Stomach (tissue), 4 donors: Measurements from ENCODE around the gene BTBD19.

Experiments used
- EP300 ChIP-seq: sonication (generic); formaldehyde crosslinking; IDR thresholded peaks from one replicate; pipeline ENCODE4 v1.6.1; 2017; ENCODE audit warnings: antibody characterized with exemption
- POLR2A ChIP-seq, 4 donors: fragments of 450-650 bp; IDR thresholded peaks; one replicate each; pipeline ENCODE4 v1.6.1; 2016; ENCODE audit warnings: antibody characterized with exemption in 4 of 4, control low read depth in 2 of 4, mild to moderate bottlenecking in 1 of 4, moderate library complexity in 1 of 4
- POLR2AphosphoS5 ChIP-seq, 3 donors: sonication (generic); formaldehyde crosslinking; IDR thresholded peaks; one replicate each; pipeline ENCODE4 v1.6.1; 2016; ENCODE audit warnings: antibody characterized with exemption in 3 of 3
- TF ChIP-seq, protein P1 (sequence below), 7 experiments: fragments of 450-650 bp in 4 of 7; fragments of 200-600 bp in 3 of 7; sonication (generic) in 3 of 7; IDR thresholded peaks; one replicate each; pipeline ENCODE4 v1.5.1; 2016 to 2019; ENCODE audit warnings: antibody characterized with exemption in 7 of 7, control low read depth in 2 of 7, mild to moderate bottlenecking in 1 of 7

DNA sequence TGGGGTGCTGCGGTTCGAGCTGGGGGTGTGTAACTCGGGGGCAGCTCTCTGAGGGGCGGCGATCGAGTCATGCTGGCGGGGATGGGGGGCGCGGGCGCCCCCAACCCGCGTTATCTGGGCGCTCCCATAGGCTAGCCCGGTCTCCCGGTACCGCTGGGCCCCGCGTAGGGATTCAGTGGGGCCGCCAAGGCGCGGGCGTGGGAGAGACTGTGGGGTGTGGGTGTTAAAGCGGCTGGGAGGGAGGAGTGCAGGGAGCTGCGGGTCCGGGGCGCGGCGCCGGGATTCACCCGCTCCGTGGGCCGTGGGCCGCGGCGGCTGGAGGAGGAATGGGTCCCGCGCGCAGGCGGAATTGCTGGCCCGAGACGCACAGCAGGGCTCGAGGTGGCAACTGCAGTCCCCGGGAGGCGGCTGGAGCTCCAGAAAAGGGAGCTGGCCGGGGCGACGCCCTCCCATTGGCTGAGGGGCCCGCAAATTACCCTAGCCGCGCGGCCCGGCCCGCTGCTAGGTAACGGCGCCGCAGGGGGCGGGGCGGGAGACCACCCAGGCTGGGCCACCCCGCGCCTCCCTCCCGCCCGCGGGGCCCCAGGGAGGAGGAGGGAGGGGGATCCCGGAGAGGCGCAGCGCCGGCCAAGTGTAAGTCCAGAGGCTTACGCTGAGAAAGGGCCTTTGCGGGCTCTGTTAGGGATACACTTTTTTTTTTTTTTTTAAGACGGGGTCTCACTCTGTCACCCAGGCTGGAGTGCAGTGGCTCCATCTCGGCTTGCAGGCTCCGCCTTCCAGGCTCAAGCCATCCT, 34.7 kb downstream of the BTBD19 start, which contains the start of gene PTCH2:
- TF ChIP-seq, protein P1, sequence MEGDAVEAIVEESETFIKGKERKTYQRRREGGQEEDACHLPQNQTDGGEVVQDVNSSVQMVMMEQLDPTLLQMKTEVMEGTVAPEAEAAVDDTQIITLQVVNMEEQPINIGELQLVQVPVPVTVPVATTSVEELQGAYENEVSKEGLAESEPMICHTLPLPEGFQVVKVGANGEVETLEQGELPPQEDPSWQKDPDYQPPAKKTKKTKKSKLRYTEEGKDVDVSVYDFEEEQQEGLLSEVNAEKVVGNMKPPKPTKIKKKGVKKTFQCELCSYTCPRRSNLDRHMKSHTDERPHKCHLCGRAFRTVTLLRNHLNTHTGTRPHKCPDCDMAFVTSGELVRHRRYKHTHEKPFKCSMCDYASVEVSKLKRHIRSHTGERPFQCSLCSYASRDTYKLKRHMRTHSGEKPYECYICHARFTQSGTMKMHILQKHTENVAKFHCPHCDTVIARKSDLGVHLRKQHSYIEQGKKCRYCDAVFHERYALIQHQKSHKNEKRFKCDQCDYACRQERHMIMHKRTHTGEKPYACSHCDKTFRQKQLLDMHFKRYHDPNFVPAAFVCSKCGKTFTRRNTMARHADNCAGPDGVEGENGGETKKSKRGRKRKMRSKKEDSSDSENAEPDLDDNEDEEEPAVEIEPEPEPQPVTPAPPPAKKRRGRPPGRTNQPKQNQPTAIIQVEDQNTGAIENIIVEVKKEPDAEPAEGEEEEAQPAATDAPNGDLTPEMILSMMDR (IDR thresholded peaks at IDR 0.05), result no peak
- TF ChIP-seq POLR2A (IDR thresholded peaks at IDR 0.05) (no peak), EP300 (no peak), POLR2AphosphoS5 (IDR thresholded peaks at IDR 0.05) (peak in 1 of 3 donors; percentile 12)
